WTC11 (cell line): ENCODE results near the gene ELF3.

Experiments used
- ETV6 ChIP-seq: sonication (generic); formaldehyde crosslinking; IDR thresholded peaks from 2 replicates; pipeline ENCODE4 v1.8.1; 2022; ENCODE audit warnings: mild to moderate bottlenecking, missing genetic modification reagents
- NFYB ChIP-seq: sonication (generic); formaldehyde crosslinking; conservative IDR thresholded peaks from 2 replicates; pipeline ENCODE4 v1.8.0; 2022; ENCODE audit warnings: low read depth, missing genetic modification reagents
- SP1 ChIP-seq: sonication (generic); formaldehyde crosslinking; conservative IDR thresholded peaks from 2 replicates; pipeline ENCODE4 v1.8.1; 2022; ENCODE audit warnings: missing genetic modification reagents
- TP53 ChIP-seq: sonication (generic); formaldehyde crosslinking; IDR thresholded peaks from 2 replicates; pipeline ENCODE4 v1.8.1; 2023; ENCODE audit warnings: mild to moderate bottlenecking, missing genetic modification reagents
- ZNF232 ChIP-seq: sonication (generic); formaldehyde crosslinking; IDR thresholded peaks from 2 replicates; pipeline ENCODE4 v1.8.0; 2022; ENCODE audit warnings: mild to moderate bottlenecking, missing genetic modification reagents
- TF ChIP-seq, protein P1 (sequence below): fragments of 200-600 bp; IDR thresholded peaks from 2 replicates; pipeline ENCODE4 v1.8.0; 2022; ENCODE audit warnings: antibody characterized with exemption
- TF ChIP-seq, protein P2 (sequence below): sonication (generic); formaldehyde crosslinking; IDR thresholded peaks from 2 replicates; pipeline ENCODE4 v1.8.0; 2023; ENCODE audit warnings: missing genetic modification reagents
- TF ChIP-seq, protein P3 (sequence below): sonication (generic); formaldehyde crosslinking; IDR thresholded peaks from 2 replicates; pipeline ENCODE4 v1.8.1; 2023; ENCODE audit warnings: mild to moderate bottlenecking, moderate library complexity, missing genetic modification reagents
- TF ChIP-seq, protein P4 (sequence below): sonication (generic); formaldehyde crosslinking; IDR thresholded peaks from 2 replicates; pipeline ENCODE4 v1.8.0; 2022; ENCODE audit warnings: mild to moderate bottlenecking, missing genetic modification reagents
- TF ChIP-seq, protein P5 (sequence below): sonication (generic); formaldehyde crosslinking; conservative IDR thresholded peaks from 2 replicates; pipeline ENCODE4 v1.8.1; 2022; ENCODE audit warnings: mild to moderate bottlenecking, missing genetic modification reagents
- TF ChIP-seq, protein P6 (sequence below): sonication (generic); formaldehyde crosslinking; IDR thresholded peaks from 2 replicates; pipeline ENCODE4 v1.8.0; 2023; ENCODE audit warnings: mild to moderate bottlenecking, missing genetic modification reagents
- TF ChIP-seq, protein P7 (sequence below): sonication (generic); formaldehyde crosslinking; IDR thresholded peaks from 2 replicates; pipeline ENCODE4 v1.8.1; 2023; ENCODE audit warnings: mild to moderate bottlenecking, missing genetic modification reagents, moderate library complexity

DNA sequence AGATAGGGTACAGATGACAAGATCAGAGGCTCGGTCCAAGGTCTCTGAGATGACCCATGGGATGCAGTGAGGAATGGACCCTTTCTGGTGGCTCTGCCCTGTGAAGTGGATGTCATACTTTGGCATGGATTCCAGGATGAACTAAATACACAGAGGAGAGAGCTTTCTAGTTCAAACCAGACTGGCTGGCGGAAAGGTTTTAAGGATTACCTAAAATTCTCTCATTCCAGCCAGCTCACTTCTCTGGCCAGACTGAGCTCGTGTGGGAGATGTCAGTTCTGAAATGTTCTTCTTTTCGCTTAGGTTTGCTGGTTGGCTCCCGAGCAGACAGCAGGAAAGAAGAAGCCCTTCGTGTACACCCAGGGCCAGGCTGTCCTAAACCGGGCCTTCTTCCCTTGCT lies 21.8 kb upstream of the ELF3 start:
- no peak for TF ChIP-seq TP53
- TF ChIP-seq, protein P1, sequence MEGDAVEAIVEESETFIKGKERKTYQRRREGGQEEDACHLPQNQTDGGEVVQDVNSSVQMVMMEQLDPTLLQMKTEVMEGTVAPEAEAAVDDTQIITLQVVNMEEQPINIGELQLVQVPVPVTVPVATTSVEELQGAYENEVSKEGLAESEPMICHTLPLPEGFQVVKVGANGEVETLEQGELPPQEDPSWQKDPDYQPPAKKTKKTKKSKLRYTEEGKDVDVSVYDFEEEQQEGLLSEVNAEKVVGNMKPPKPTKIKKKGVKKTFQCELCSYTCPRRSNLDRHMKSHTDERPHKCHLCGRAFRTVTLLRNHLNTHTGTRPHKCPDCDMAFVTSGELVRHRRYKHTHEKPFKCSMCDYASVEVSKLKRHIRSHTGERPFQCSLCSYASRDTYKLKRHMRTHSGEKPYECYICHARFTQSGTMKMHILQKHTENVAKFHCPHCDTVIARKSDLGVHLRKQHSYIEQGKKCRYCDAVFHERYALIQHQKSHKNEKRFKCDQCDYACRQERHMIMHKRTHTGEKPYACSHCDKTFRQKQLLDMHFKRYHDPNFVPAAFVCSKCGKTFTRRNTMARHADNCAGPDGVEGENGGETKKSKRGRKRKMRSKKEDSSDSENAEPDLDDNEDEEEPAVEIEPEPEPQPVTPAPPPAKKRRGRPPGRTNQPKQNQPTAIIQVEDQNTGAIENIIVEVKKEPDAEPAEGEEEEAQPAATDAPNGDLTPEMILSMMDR, result no peak
- TF ChIP-seq NFYB, result no peak
- TF ChIP-seq, protein P2, sequence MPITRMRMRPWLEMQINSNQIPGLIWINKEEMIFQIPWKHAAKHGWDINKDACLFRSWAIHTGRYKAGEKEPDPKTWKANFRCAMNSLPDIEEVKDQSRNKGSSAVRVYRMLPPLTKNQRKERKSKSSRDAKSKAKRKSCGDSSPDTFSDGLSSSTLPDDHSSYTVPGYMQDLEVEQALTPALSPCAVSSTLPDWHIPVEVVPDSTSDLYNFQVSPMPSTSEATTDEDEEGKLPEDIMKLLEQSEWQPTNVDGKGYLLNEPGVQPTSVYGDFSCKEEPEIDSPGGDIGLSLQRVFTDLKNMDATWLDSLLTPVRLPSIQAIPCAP, result no peak
- TF ChIP-seq, protein P3, sequence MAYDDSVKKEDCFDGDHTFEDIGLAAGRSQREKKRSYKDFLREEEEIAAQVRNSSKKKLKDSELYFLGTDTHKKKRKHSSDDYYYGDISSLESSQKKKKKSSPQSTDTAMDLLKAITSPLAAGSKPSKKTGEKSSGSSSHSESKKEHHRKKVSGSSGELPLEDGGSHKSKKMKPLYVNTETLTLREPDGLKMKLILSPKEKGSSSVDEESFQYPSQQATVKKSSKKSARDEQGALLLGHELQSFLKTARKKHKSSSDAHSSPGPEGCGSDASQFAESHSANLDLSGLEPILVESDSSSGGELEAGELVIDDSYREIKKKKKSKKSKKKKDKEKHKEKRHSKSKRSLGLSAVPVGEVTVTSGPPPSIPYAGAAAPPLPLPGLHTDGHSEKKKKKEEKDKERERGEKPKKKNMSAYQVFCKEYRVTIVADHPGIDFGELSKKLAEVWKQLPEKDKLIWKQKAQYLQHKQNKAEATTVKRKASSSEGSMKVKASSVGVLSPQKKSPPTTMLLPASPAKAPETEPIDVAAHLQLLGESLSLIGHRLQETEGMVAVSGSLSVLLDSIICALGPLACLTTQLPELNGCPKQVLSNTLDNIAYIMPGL, result no peak
- TF ChIP-seq, protein P4, sequence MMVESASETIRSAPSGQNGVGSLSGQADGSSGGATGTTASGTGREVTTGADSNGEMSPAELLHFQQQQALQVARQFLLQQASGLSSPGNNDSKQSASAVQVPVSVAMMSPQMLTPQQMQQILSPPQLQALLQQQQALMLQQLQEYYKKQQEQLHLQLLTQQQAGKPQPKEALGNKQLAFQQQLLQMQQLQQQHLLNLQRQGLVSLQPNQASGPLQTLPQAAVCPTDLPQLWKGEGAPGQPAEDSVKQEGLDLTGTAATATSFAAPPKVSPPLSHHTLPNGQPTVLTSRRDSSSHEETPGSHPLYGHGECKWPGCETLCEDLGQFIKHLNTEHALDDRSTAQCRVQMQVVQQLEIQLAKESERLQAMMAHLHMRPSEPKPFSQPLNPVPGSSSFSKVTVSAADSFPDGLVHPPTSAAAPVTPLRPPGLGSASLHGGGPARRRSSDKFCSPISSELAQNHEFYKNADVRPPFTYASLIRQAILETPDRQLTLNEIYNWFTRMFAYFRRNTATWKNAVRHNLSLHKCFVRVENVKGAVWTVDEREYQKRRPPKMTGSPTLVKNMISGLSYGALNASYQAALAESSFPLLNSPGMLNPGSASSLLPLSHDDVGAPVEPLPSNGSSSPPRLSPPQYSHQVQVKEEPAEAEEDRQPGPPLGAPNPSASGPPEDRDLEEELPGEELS, result no peak
- no peak for TF ChIP-seq SP1 (CRISPR knock-in tag)
- no peak for TF ChIP-seq ETV6
- TF ChIP-seq, protein P5, sequence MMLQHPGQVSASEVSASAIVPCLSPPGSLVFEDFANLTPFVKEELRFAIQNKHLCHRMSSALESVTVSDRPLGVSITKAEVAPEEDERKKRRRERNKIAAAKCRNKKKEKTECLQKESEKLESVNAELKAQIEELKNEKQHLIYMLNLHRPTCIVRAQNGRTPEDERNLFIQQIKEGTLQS (CRISPR knock-in tag), result no peak
- TF ChIP-seq ZNF232 (CRISPR knock-in tag), result no peak
- TF ChIP-seq, protein P6, sequence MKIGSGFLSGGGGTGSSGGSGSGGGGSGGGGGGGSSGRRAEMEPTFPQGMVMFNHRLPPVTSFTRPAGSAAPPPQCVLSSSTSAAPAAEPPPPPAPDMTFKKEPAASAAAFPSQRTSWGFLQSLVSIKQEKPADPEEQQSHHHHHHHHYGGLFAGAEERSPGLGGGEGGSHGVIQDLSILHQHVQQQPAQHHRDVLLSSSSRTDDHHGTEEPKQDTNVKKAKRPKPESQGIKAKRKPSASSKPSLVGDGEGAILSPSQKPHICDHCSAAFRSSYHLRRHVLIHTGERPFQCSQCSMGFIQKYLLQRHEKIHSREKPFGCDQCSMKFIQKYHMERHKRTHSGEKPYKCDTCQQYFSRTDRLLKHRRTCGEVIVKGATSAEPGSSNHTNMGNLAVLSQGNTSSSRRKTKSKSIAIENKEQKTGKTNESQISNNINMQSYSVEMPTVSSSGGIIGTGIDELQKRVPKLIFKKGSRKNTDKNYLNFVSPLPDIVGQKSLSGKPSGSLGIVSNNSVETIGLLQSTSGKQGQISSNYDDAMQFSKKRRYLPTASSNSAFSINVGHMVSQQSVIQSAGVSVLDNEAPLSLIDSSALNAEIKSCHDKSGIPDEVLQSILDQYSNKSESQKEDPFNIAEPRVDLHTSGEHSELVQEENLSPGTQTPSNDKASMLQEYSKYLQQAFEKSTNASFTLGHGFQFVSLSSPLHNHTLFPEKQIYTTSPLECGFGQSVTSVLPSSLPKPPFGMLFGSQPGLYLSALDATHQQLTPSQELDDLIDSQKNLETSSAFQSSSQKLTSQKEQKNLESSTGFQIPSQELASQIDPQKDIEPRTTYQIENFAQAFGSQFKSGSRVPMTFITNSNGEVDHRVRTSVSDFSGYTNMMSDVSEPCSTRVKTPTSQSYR (CRISPR knock-in tag), result no peak
- TF ChIP-seq, protein P7, sequence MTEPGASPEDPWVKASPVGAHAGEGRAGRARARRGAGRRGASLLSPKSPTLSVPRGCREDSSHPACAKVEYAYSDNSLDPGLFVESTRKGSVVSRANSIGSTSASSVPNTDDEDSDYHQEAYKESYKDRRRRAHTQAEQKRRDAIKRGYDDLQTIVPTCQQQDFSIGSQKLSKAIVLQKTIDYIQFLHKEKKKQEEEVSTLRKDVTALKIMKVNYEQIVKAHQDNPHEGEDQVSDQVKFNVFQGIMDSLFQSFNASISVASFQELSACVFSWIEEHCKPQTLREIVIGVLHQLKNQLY (CRISPR knock-in tag), result no peak
